Neural progenitor cell (in vitro differentiated cells): ENCODE measurements around the gene FSTL1. TPM values are rescaled to one million over a fixed set of nuclear protein-coding genes. Genes with fewer than 3 reads are reported as not detected.
A peak's percentile ranks its signal among the peaks of the same experiment; 100 is the strongest.

Experiments used
- DNase-seq: peaks from one replicate; pipeline ENCODE4 v3.0.0-alpha.2; 2016; ENCODE audit warnings: low spot score
- H2AFZ ChIP-seq: fragments of 200-600 bp; sonication (generic); replicated peaks from 2 replicates; pipeline ENCODE4 v1.6.1; 2016; ENCODE audit warnings: antibody characterized with exemption
- H3F3A ChIP-seq: fragments of 200-600 bp; sonication (generic); 2 replicates; pipeline ENCODE4 v1.6.1; 2016; ENCODE audit warnings: antibody characterized with exemption, low read depth
- H3K27ac ChIP-seq: fragments of 200-600 bp; sonication (generic); 2 replicates; pipeline ENCODE4 v1.5.1; 2016; ENCODE audit warnings: mild to moderate bottlenecking
- H3K27me3 ChIP-seq: fragments of 200-600 bp; sonication (generic); 2 replicates; pipeline ENCODE4 v1.6.1; 2016; ENCODE audit warnings: mild to moderate bottlenecking, moderate library complexity
- H3K36me3 ChIP-seq: fragments of 200-600 bp; sonication (generic); 2 replicates; pipeline ENCODE4 v1.5.1; 2016
- H3K4me1 ChIP-seq: fragments of 200-600 bp; sonication (generic); 2 replicates; pipeline ENCODE4 v1.6.1; 2016; ENCODE audit warnings: mixed run types
- H3K4me2 ChIP-seq: fragments of 200-600 bp; sonication (generic); 2 replicates; pipeline ENCODE4 v1.6.1; 2016
- H3K4me3 ChIP-seq: fragments of 200-600 bp; sonication (generic); 2 replicates; pipeline ENCODE4 v1.5.1; 2016
- H3K79me2 ChIP-seq: fragments of 200-600 bp; sonication (generic); 2 replicates; pipeline ENCODE4 v1.6.1; 2016; ENCODE audit warnings: low read depth
- H3K9ac ChIP-seq: fragments of 200-600 bp; sonication (generic); 2 replicates; pipeline ENCODE4 v1.6.1; 2016
- H3K9me3 ChIP-seq: fragments of 200-600 bp; sonication (generic); 2 replicates; pipeline ENCODE4 v1.5.1; 2016; ENCODE audit warnings: low read depth
- H4K20me1 ChIP-seq: fragments of 200-600 bp; sonication (generic); 2 replicates; pipeline ENCODE4 v1.6.1; 2016; ENCODE audit warnings: low read depth
- H3K27ac Mint-ChIP-seq: 3 replicates; pipeline ENCODE4 v1.8.0; 2021; ENCODE audit warnings: mixed read lengths
- H3K27me3 Mint-ChIP-seq: 2 replicates; pipeline ENCODE4 v1.8.0; 2022; ENCODE audit warnings: low read depth, mild to moderate bottlenecking, inconsistent platforms, moderate library complexity, mixed read lengths; ENCODE audit not compliant: insufficient read depth
- H3K36me3 Mint-ChIP-seq: 3 replicates; pipeline ENCODE4 v1.8.0; 2021; ENCODE audit warnings: mixed read lengths
- H3K4me1 Mint-ChIP-seq: 3 replicates; pipeline ENCODE4 v1.8.0; 2021; ENCODE audit warnings: mixed read lengths
- H3K4me3 Mint-ChIP-seq: 3 replicates; pipeline ENCODE4 v1.8.0; 2021; ENCODE audit warnings: mild to moderate bottlenecking, moderate library complexity, mixed read lengths
- H3K9me3 Mint-ChIP-seq: 3 replicates; pipeline ENCODE4 v1.8.0; 2020; ENCODE audit warnings: mixed read lengths
- CTCF ChIP-seq: fragments of 200-600 bp; sonication (generic); IDR thresholded peaks from 2 replicates; pipeline ENCODE4 v1.5.1; 2017; ENCODE audit warnings: antibody characterized with exemption, mild to moderate bottlenecking
- EZH2 ChIP-seq: fragments of 200-600 bp; sonication (generic); IDR thresholded peaks from 2 replicates; pipeline ENCODE4 v1.6.1; 2017; ENCODE audit warnings: antibody characterized with exemption, mild to moderate bottlenecking, moderate library complexity
- EZH2phosphoT487 ChIP-seq: fragments of 200-600 bp; sonication (generic); IDR thresholded peaks from 2 replicates; pipeline ENCODE4 v1.6.1; 2017; ENCODE audit warnings: antibody characterized with exemption
- total RNA-seq: library from RNA; depleted of rRNA; stranded (reverse); fragments of >200 nt; gene quantifications from 2 replicates; pipeline ENCODE4 v1.2.3, GENCODE V29; 2015; ENCODE audit warnings: low replicate concordance

The FSTL1 gene
- total RNA-seq, 1 donor from 2014 or later: 327 TPM

DNA sequence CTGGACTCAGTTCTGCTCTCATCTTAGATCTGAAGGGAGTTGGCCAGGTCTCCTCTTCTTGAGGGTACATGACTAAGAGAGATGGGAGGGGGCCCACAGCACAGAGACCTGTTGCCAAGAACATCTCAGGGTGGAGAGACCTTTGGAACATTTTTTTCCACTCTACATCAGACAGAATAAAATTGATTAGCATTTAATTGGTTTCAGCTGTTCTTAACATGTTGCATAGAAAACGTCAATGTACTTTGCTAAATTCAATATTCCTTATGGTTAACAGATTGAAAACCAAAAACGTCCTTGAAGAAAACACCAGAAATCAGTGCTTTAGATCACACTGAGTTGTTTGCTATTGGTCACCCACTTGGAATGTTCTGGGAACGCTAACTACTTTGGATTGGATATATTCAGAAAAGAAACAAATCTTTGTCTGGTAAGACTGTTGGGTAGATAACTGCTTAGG is 36.4 kb upstream of the FSTL1 start:
- H3K4me1 Mint-ChIP-seq: no peaks in the 10 kb centered on the region
- TF ChIP-seq EZH2phosphoT487 (no peak), EZH2 (no peak), CTCF (no peak)
- Histone ChIP-seq H3K9me3 (no peaks in the 10 kb centered on the region), H3K4me3 (no peak overlapping the region), H3K79me2 (no peaks in the 10 kb centered on the region), H3K4me2 (no peak overlapping the region), H3K27me3 (no peaks in the 10 kb centered on the region), H3K4me1 (peaks cover 19% of the 10 kb centered on the region), H3K9ac (no peak overlapping the region), H2AFZ (no peak overlapping the region), H4K20me1 (no peaks in the 10 kb centered on the region), H3K36me3 (no peaks in the 10 kb centered on the region), H3K27ac (no peak overlapping the region), H3F3A (peaks cover 6% of the 10 kb centered on the region)
- H3K36me3 Mint-ChIP-seq: no peaks in the 10 kb centered on the region
- no peak overlapping the region for H3K27ac Mint-ChIP-seq
- peaks cover 3% of the 10 kb centered on the region for H3K27me3 Mint-ChIP-seq
- no peaks in the 10 kb centered on the region for H3K9me3 Mint-ChIP-seq
- no peak overlapping the region for H3K4me3 Mint-ChIP-seq
- no peak for DNase-seq

DNA sequence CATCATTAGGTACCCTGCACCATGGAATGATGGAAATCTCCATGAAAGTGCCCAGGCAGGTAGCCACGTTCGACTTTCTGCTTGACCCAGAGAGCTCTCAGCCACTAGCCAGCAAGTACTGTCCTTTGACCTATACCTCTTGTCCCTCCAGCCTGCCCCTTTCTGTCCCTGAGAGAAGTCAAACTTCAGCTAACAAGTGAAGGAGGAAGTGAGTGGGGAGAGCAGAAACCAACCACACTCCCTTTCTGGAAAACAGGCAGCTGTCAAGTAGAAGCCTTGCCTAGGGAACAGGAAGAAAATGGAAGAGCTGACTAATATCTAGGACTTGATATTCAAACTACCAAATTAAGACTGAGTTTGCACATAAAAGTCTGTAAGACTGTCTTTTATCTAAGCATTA is 30.3 kb upstream of the FSTL1 start:
- Histone ChIP-seq H3K4me1 (peaks cover 9% of the 10 kb centered on the region), H4K20me1 (no peaks in the 10 kb centered on the region), H3K4me2 (no peak overlapping the region), H3F3A (peaks cover 5% of the 10 kb centered on the region), H3K27ac (no peak overlapping the region), H3K9me3 (no peaks in the 10 kb centered on the region), H3K79me2 (no peaks in the 10 kb centered on the region), H3K36me3 (no peaks in the 10 kb centered on the region), H3K27me3 (no peaks in the 10 kb centered on the region), H2AFZ (no peak overlapping the region), H3K4me3 (no peak overlapping the region), H3K9ac (no peak overlapping the region)
- Mint-ChIP-seq H3K27me3 (no peaks in the 10 kb centered on the region), H3K27ac (no peak overlapping the region), H3K9me3 (no peaks in the 10 kb centered on the region), H3K36me3 (no peaks in the 10 kb centered on the region), H3K4me3 (no peak overlapping the region), H3K4me1 (peaks cover 10% of the 10 kb centered on the region)
- no peak for DNase-seq
- TF ChIP-seq EZH2phosphoT487: no peak
- TF ChIP-seq EZH2: no peak
- no peak for TF ChIP-seq CTCF

- Mint-ChIP-seq H3K27ac (peak overlapping the region; percentile 72), H3K4me1 (peaks cover 22% of the 10 kb centered on the region), H3K36me3 (no peaks in the 10 kb centered on the region), H3K27me3 (peaks cover 2% of the 10 kb centered on the region), H3K9me3 (no peaks in the 10 kb centered on the region), H3K4me3 (no peak overlapping the region)
- DNase-seq: no peak
- Histone ChIP-seq H3K36me3 (no peaks in the 10 kb centered on the region), H3K4me1 (peaks cover 19% of the 10 kb centered on the region), H3K4me2 (no peak overlapping the region), H3K4me3 (no peak overlapping the region), H3K79me2 (no peaks in the 10 kb centered on the region), H3K9ac (no peak overlapping the region), H2AFZ (no peak overlapping the region), H3F3A (peaks cover 10% of the 10 kb centered on the region), H3K9me3 (no peaks in the 10 kb centered on the region), H3K27ac (no peak overlapping the region), H4K20me1 (no peaks in the 10 kb centered on the region), H3K27me3 (no peaks in the 10 kb centered on the region)
- no peak for TF ChIP-seq EZH2
These were observed 27.0 kb upstream of the FSTL1 start for GRCh38 chr3:120477781-120478180.

GRCh38 chr3:120475722-120476377 is 25.1 kb upstream of the FSTL1 start:
- peak overlapping the region; percentile 45 for H3K27ac Mint-ChIP-seq
- DNase-seq: no peak

More at GRCh38 chr3:120475722-120476377, 25.1 kb upstream of the FSTL1 start:
- H3K4me1 ChIP-seq: peaks cover 19% of the 10 kb centered on the region
- no peaks in the 10 kb centered on the region for H3K79me2 ChIP-seq
- peak overlapping the region; percentile 22 for H2AFZ ChIP-seq
- no peak overlapping the region for H3K9ac ChIP-seq
- no peak overlapping the region for H3K4me2 ChIP-seq
- no peak overlapping the region for H3K4me3 ChIP-seq
- no peak overlapping the region for H3K27ac ChIP-seq
- H3K36me3 Mint-ChIP-seq: no peaks in the 10 kb centered on the region
- peaks cover 2% of the 10 kb centered on the region for H3K27me3 Mint-ChIP-seq
- peaks cover 22% of the 10 kb centered on the region for H3K4me1 Mint-ChIP-seq
- no peak overlapping the region for H3K4me3 Mint-ChIP-seq
- H3K27me3 ChIP-seq: no peaks in the 10 kb centered on the region
- H4K20me1 ChIP-seq: no peaks in the 10 kb centered on the region
- no peaks in the 10 kb centered on the region for H3K36me3 ChIP-seq
- H3K9me3 ChIP-seq: no peaks in the 10 kb centered on the region
- H3F3A ChIP-seq: peaks cover 10% of the 10 kb centered on the region
- peaks cover 2% of the 10 kb centered on the region for H3K9me3 Mint-ChIP-seq
- no peak for TF ChIP-seq EZH2
- no peak for TF ChIP-seq CTCF
- TF ChIP-seq EZH2phosphoT487: no peak
